NOMO-1 (cell line): ENCODE measurements around the gene FSTL5.

Experiments
- DNase-seq, 2 experiments: peaks; one replicate each; lab custom pipeline; 2025; ENCODE audit not compliant: unreplicated experiment in 2 of 2; lab: John Stamatoyannopoulos, UW

FSTL5 gene

GRCh38 chr4:161505141-161505540, 658.7 kb downstream of the FSTL5 start:
- DNase-seq = no peak

GRCh38 chr4:161498155-161498554, 665.6 kb downstream of the FSTL5 start:
- DNase-seq = no peak

GRCh38 chr4:161486461-161486860, 677.3 kb downstream of the FSTL5 start:
- peak; percentile 69 to 77 for DNase-seq

- DNase-seq = no peak
These were observed 697.5 kb downstream of the FSTL5 start for GRCh38 chr4:161466316-161466715.

GRCh38 chr4:161463436-161463835, 700.4 kb downstream of the FSTL5 start:
- no peak for DNase-seq

GRCh38 chr4:161457906-161458305, 705.9 kb downstream of the FSTL5 start:
- no peak for DNase-seq

- DNase-seq = no peak
These were observed 706.5 kb downstream of the FSTL5 start for GRCh38 chr4:161457311-161457710.

- no peak for DNase-seq
These were observed 708.9 kb downstream of the FSTL5 start for GRCh38 chr4:161454860-161455259.

- DNase-seq = no peak
These were observed 715.1 kb downstream of the FSTL5 start for GRCh38 chr4:161448550-161449180.

- no peak for DNase-seq
These were observed 719.2 kb downstream of the FSTL5 start for GRCh38 chr4:161444626-161445025.

GRCh38 chr4:161442921-161443320, 720.9 kb downstream of the FSTL5 start:
- DNase-seq = no peak

GRCh38 chr4:161438096-161438495, 725.7 kb downstream of the FSTL5 start:
- no peak for DNase-seq

- no peak for DNase-seq
These were observed 735.4 kb downstream of the FSTL5 start for GRCh38 chr4:161428180-161428965.

- peak; percentile 84 to 95 for DNase-seq
These were observed 744.0 kb downstream of the FSTL5 start for GRCh38 chr4:161419822-161420221.

GRCh38 chr4:161411901-161412300, 751.9 kb downstream of the FSTL5 start:
- DNase-seq = no peak

- DNase-seq = no peak
These were observed 759.3 kb downstream of the FSTL5 start for GRCh38 chr4:161404346-161405110.

GRCh38 chr4:161403781-161404180, 760.0 kb downstream of the FSTL5 start:
- DNase-seq = no peak

GRCh38 chr4:161393602-161394001, 770.2 kb downstream of the FSTL5 start:
- no peak for DNase-seq

- DNase-seq = no peak
These were observed 781.1 kb downstream of the FSTL5 start for GRCh38 chr4:161382655-161383054.

GRCh38 chr4:161376275-161376674, 787.5 kb downstream of the FSTL5 start:
- DNase-seq = no peak

- DNase-seq = no peak
These were observed 799.1 kb downstream of the FSTL5 start for GRCh38 chr4:161364681-161365080.

- DNase-seq = no peak
These were observed 802.8 kb downstream of the FSTL5 start for GRCh38 chr4:161360982-161361381.
